PC-9 (cell line): ENCODE data around the gene ABCE1. TPM values are rescaled to one million over a fixed set of nuclear protein-coding genes. Genes with fewer than 3 reads are reported as not detected.

ENCODE experiments used
- BruUV-seq: library from RNA; stranded (reverse); fragments of 400-500 nt; replicated peaks from 2 replicates; lab custom pipeline; 2021; lab: Mats Ljungman, UMichigan
- CTCF ChIA-PET: fragments of 300-600 bp; sonication (Branson Sonifier 250); formaldehyde crosslinking; loops from one replicate; lab custom pipeline; 2022; ENCODE audit warnings: antibody characterized with exemption; lab: Charles Lee
- POLR2A ChIA-PET: fragments of 300-600 bp; sonication (Branson Sonifier 250); formaldehyde crosslinking; loops from one replicate; lab custom pipeline; 2022; ENCODE audit warnings: antibody characterized with exemption; ENCODE audit not compliant: unreplicated experiment; lab: Charles Lee
- DNase-seq, 2 experiments: peaks; one replicate each; pipeline versions ENCODE4 v3.0.0 to v3.0.0-alpha.2; 2015 to 2022; ENCODE audit warnings: mixed read lengths in 1 of 2
- H2AFZ ChIP-seq: fragments of 200-600 bp; sonication (generic); 2 replicates; pipeline ENCODE4 v1.8.1; 2017; ENCODE audit warnings: antibody characterized with exemption
- H3F3A ChIP-seq: fragments of 200-600 bp; sonication (generic); 2 replicates; pipeline ENCODE4 v1.8.1; 2017; ENCODE audit warnings: antibody characterized with exemption, mild to moderate bottlenecking, low read depth; ENCODE audit not compliant: insufficient read depth
- H3K27ac ChIP-seq: fragments of 200-600 bp; sonication (generic); 2 replicates; pipeline ENCODE4 v1.6.1; 2016; ENCODE audit warnings: mixed run types
- H3K27me3 ChIP-seq: fragments of 200-600 bp; sonication (generic); 2 replicates; pipeline ENCODE4 v1.6.1; 2016; ENCODE audit warnings: low read depth, mixed run types; ENCODE audit not compliant: insufficient read depth
- H3K36me3 ChIP-seq: fragments of 200-600 bp; sonication (generic); 2 replicates; pipeline ENCODE4 v1.6.1; 2016; ENCODE audit warnings: low read depth, mixed run types
- H3K4me1 ChIP-seq: fragments of 200-600 bp; sonication (generic); replicated peaks from 2 replicates; pipeline ENCODE4 v1.6.1; 2016; ENCODE audit warnings: mixed run types; ENCODE audit not compliant: insufficient read depth
- H3K4me2 ChIP-seq: fragments of 200-600 bp; sonication (generic); 2 replicates; pipeline ENCODE4 v1.6.1; 2017; ENCODE audit warnings: mixed run types
- H3K4me3 ChIP-seq: fragments of 200-600 bp; sonication (generic); 2 replicates; pipeline ENCODE4 v1.6.1; 2016; ENCODE audit warnings: mixed run types
- H3K79me2 ChIP-seq: fragments of 200-600 bp; sonication (generic); 2 replicates; pipeline ENCODE4 v1.6.1; 2017; ENCODE audit warnings: low read depth, mixed run types
- H3K9me2 ChIP-seq: fragments of 200-600 bp; sonication (generic); 2 replicates; pipeline ENCODE4 v1.8.1; 2017; ENCODE audit warnings: mild to moderate bottlenecking; ENCODE audit not compliant: insufficient read depth
- H3K9me3 ChIP-seq: fragments of 200-600 bp; sonication (generic); 2 replicates; pipeline ENCODE4 v1.8.1; 2016; ENCODE audit warnings: low read depth; ENCODE audit not compliant: insufficient read depth
- H4K20me1 ChIP-seq: fragments of 200-600 bp; sonication (generic); 2 replicates; pipeline ENCODE4 v1.8.1; 2017; ENCODE audit not compliant: insufficient read depth
- CTCF ChIP-seq: fragments of 200-600 bp; sonication (generic); conservative IDR thresholded peaks from 2 replicates; pipeline ENCODE4 v1.6.1; 2017; ENCODE audit warnings: mixed run types, antibody characterized with exemption, mild to moderate bottlenecking, moderate library complexity
- EZH2 ChIP-seq: fragments of 200-600 bp; sonication (generic); IDR thresholded peaks from 2 replicates; pipeline ENCODE4 v1.8.0; 2017; ENCODE audit warnings: antibody characterized with exemption, low read depth
- intact Hi-C: fragments of 100-400 bp; cut with micrococcal nuclease; formaldehyde crosslinking; loops from one replicate; pipeline ENCODE4 v1.10.0; 2022; ENCODE audit not compliant: unreplicated experiment
- total RNA-seq: library from RNA; stranded (reverse); gene quantifications from 2 replicates; pipeline ENCODE4 v1.2.3, GENCODE V29; 2021

The ABCE1 gene
- total RNA-seq, 1 experiment from 2014 or later, result 60.6 TPM

DNA sequence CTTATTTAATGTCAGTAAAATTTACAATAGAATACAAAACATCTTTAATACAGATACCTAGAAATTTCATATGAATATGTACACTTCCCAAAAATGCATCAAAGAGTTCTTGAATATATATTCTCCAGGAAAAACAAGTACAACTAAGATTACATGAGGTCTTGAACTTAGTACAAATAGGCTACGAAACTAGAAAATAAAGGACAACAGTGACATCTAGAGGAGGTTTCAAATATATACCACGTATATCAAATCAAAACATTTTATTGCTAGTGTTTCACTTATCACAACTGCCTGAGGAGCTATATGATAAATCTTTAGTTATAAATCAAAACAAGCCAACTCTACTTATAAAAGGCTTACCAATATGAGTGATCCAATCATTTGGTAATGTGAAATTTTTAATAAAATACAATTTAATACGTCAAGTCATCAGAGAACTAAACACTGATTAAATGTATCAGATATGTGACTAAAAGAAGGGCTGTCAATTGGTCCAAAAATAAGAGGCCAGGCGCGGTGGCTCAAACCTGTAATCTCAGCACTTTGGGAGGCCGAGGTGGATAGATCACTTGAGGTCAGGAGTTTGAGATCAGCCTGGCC, 36.7 kb upstream of the ABCE1 start:
- intact Hi-C loops, result loop anchor here (1.0 to 10.0 kb wide), 2 partner anchors 707 to 887 kb away; no protein-coding TSS in a partner anchor
- Histone ChIP-seq H3K4me2 (no peak overlapping the region), H2AFZ (no peak overlapping the region), H3K36me3 (no peaks in the 10 kb centered on the region), H3K79me2 (no peaks in the 10 kb centered on the region), H3K27me3 (no peaks in the 10 kb centered on the region), H3K4me3 (no peak overlapping the region), H4K20me1 (no peaks in the 10 kb centered on the region), H3K9me3 (no peaks in the 10 kb centered on the region), H3F3A (no peaks in the 10 kb centered on the region; the same call in 1 of the 2 replicates), H3K4me1 (peaks cover 5% of the 10 kb centered on the region; the same call in 1 of the 2 replicates), H3K27ac (no peak overlapping the region), H3K9me2 (no peaks in the 10 kb centered on the region)
- CTCF ChIA-PET, result interaction anchor here (0.5 to 0.6 kb wide), 4 partner anchors 23 to 688 kb away, joined by 3 to 4 read pairs (median 4); no protein-coding TSS in a partner anchor
- no TSS peak for BruUV-seq
- no peak for DNase-seq
- POLR2A ChIA-PET, result no interaction called here
- TF ChIP-seq EZH2 (no peak), CTCF (peak; percentile 66)

- intact Hi-C loops, result loop anchor here (10.0 kb wide), 1 partner anchor 711 kb away; no protein-coding TSS in a partner anchor
- peaks cover 5% of the 10 kb centered on the region; the same call in 1 of the 2 replicates for H3K4me1 ChIP-seq
- POLR2A ChIA-PET, result no interaction called here
- CTCF ChIA-PET, result no interaction called here
- H3K4me3 ChIP-seq, result no peak overlapping the region
- H3K9me3 ChIP-seq, result no peaks in the 10 kb centered on the region
- no peaks in the 10 kb centered on the region for H3K36me3 ChIP-seq
- no peaks in the 10 kb centered on the region for H3K9me2 ChIP-seq
- H3F3A ChIP-seq, result no peaks in the 10 kb centered on the region; the same call in 1 of the 2 replicates
- no peak for TF ChIP-seq EZH2
- TF ChIP-seq CTCF, result no peak
- no TSS peak for BruUV-seq
- no peaks in the 10 kb centered on the region for H4K20me1 ChIP-seq
- no peak overlapping the region for H2AFZ ChIP-seq
- no peak overlapping the region for H3K27ac ChIP-seq
- H3K27me3 ChIP-seq, result no peaks in the 10 kb centered on the region
- DNase-seq, result no peak
- no peaks in the 10 kb centered on the region for H3K79me2 ChIP-seq
- no peak overlapping the region for H3K4me2 ChIP-seq
Observed at GRCh38 chr4:145066063-145066501, 32.0 kb upstream of the ABCE1 start.

GRCh38 chr4:145069361-145069760, 28.8 kb upstream of the ABCE1 start:
- H4K20me1 ChIP-seq, result no peaks in the 10 kb centered on the region
- BruUV-seq, result no TSS peak
- H2AFZ ChIP-seq, result no peak overlapping the region
- H3K4me3 ChIP-seq, result no peak overlapping the region
- H3F3A ChIP-seq, result no peaks in the 10 kb centered on the region; the same call in 1 of the 2 replicates
- no peak overlapping the region for H3K4me2 ChIP-seq
- no peak overlapping the region for H3K27ac ChIP-seq
- ChIA-PET CTCF (no interaction called here), POLR2A (no interaction called here)
- no peaks in the 10 kb centered on the region for H3K36me3 ChIP-seq
- no peaks in the 10 kb centered on the region for H3K79me2 ChIP-seq
- no peaks in the 10 kb centered on the region for H3K9me3 ChIP-seq
- H3K4me1 ChIP-seq, result peaks cover 5% of the 10 kb centered on the region; the same call in 1 of the 2 replicates
- no peaks in the 10 kb centered on the region for H3K27me3 ChIP-seq
- no peak for DNase-seq
- intact Hi-C loops, result loop anchor here (10.0 kb wide), 1 partner anchor 715 kb away; no protein-coding TSS in a partner anchor
- H3K9me2 ChIP-seq, result no peaks in the 10 kb centered on the region
- TF ChIP-seq EZH2 (no peak), CTCF (no peak)
